ENCODE data around the gene PBOV1. TPM values are rescaled to one million over a fixed set of nuclear protein-coding genes. Genes with fewer than 3 reads are reported as not detected.

The PBOV1 gene
- total and polyA plus RNA-seq, 8 donors, result not detected

- peaks cover 0 to 16% (median 10%) of the 10 kb centered on the region in 4 donors for H3K36me3 ChIP-seq
- no peak for TF ChIP-seq POLR2A (IDR thresholded peaks at IDR 0.05)
- no peak for TF ChIP-seq EP300 (IDR thresholded peaks at IDR 0.05)
- no peak for TF ChIP-seq CTCF (IDR thresholded peaks at IDR 0.05)
- TF ChIP-seq POLR2AphosphoS5 (IDR thresholded peaks at IDR 0.05), result no peak
- H3K27ac ChIP-seq, result peak overlapping the region in 2 of 5 donors; percentile 23 to 81
- no peak for DNase-seq
- peaks cover 0 to 30% (median 8%) of the 10 kb centered on the region in 4 donors for H3K4me1 ChIP-seq
- no peak overlapping the region for H3K4me3 ChIP-seq
- intact Hi-C loops (cut with DNase I; ENCODE audit: low total_unique reads), result no loop called here
- H3K27me3 ChIP-seq, result no peaks in the 10 kb centered on the region
- H3K9me3 ChIP-seq, result no peaks in the 10 kb centered on the region
- WGBS, 5 donors, result 87 to 94% (median 88%) methylated on average over 7 of the region's 7 CpGs
Measured at GRCh38 chr6:138248011-138248410, 29.7 kb upstream of the PBOV1 start.

- no peak for DNase-seq
- H3K36me3 ChIP-seq, result peaks cover 0 to 16% (median 10%) of the 10 kb centered on the region in 4 donors
- H3K4me3 ChIP-seq, result no peak overlapping the region
- H3K27me3 ChIP-seq, result no peaks in the 10 kb centered on the region
- no peaks in the 10 kb centered on the region for H3K9me3 ChIP-seq
- no peak overlapping the region for H3K27ac ChIP-seq
- H3K4me1 ChIP-seq, result peaks cover 0 to 33% (median 8%) of the 10 kb centered on the region in 4 donors
- intact Hi-C loops (cut with DNase I; ENCODE audit: low total_unique reads), result no loop called here
- whole genome bisulfite sequencing, 5 donors, result 90 to 98% (median 93%) methylated on average over 3 of the region's 3 CpGs
- no peak for TF ChIP-seq CTCF (IDR thresholded peaks at IDR 0.05)
- TF ChIP-seq EP300 (IDR thresholded peaks at IDR 0.05), result no peak
- TF ChIP-seq POLR2A (IDR thresholded peaks at IDR 0.05), result no peak
- no peak for TF ChIP-seq POLR2AphosphoS5 (IDR thresholded peaks at IDR 0.05)
Measured at GRCh38 chr6:138246650-138247440, 28.6 kb upstream of the PBOV1 start.

- H3K36me3 ChIP-seq, result peaks cover 0 to 16% (median 10%) of the 10 kb centered on the region in 4 donors
Measured at GRCh38 chr6:138245751-138246150, 27.5 kb upstream of the PBOV1 start.

More at GRCh38 chr6:138245751-138246150, 27.5 kb upstream of the PBOV1 start:
- WGBS, 5 donors, result 80 to 89% (median 88%) methylated on average over 3 of the region's 3 CpGs
- no peak for DNase-seq
- Histone ChIP-seq H3K27ac (no peak overlapping the region), H3K27me3 (no peaks in the 10 kb centered on the region), H3K9me3 (no peaks in the 10 kb centered on the region), H3K4me1 (peaks cover 0 to 30% (median 8%) of the 10 kb centered on the region in 4 donors), H3K4me3 (no peak overlapping the region)
- intact Hi-C loops (cut with DNase I; ENCODE audit: low total_unique reads), result no loop called here
- TF ChIP-seq EP300 (IDR thresholded peaks at IDR 0.05) (no peak), POLR2AphosphoS5 (IDR thresholded peaks at IDR 0.05) (no peak), CTCF (IDR thresholded peaks at IDR 0.05) (no peak)

All from stomach (tissue), 9 donors.